WERI-Rb-1 (cell line): Measurements from ENCODE around the gene LRP10.
"Not testable (repeated sequence)": the region's sequence is repeated elsewhere in the genome, so short reads cannot be mapped to it uniquely, and the experiment has no call there.

Experiments
- DNase-seq: peaks from one replicate; pipeline ENCODE4 v3.0.0-alpha.2; 2020
- H3K27ac ChIP-seq: fragments of 250-450 bp; sonication (Bioruptor Pico); 2 replicates; pipeline ENCODE4 v1.5.1; 2020; ENCODE audit warnings: mild to moderate bottlenecking, moderate library complexity
- H3K27me3 ChIP-seq: fragments of 250-450 bp; sonication (Bioruptor Pico); 2 replicates; pipeline ENCODE4 v1.5.1; 2021; ENCODE audit warnings: mild to moderate bottlenecking, low read depth, moderate library complexity; ENCODE audit not compliant: insufficient read depth, severe bottlenecking
- H3K36me3 ChIP-seq: fragments of 250-450 bp; sonication (Bioruptor Pico); 2 replicates; pipeline ENCODE4 v1.5.1; 2020; ENCODE audit warnings: mild to moderate bottlenecking, moderate library complexity
- H3K4me3 ChIP-seq: 2 replicates; pipeline ENCODE4 v1.5.1; 2011; ENCODE audit warnings: low read depth, mild to moderate bottlenecking, control low read depth, low read length
- H3K9me3 ChIP-seq: fragments of 250-450 bp; sonication (Bioruptor Pico); 2 replicates; pipeline ENCODE4 v1.5.1; 2021; ENCODE audit warnings: mild to moderate bottlenecking, moderate library complexity; ENCODE audit not compliant: severe bottlenecking
- CTCF ChIP-seq: IDR thresholded peaks from 2 replicates; pipeline ENCODE4 v1.5.1; 2011; ENCODE audit warnings: low read depth, mild to moderate bottlenecking, control low read depth, inconsistent platforms, low read length

LRP10 gene

GRCh38 chr14:22871224-22872032 is at the start of gene LRP10:
TSS of gene LRP10 (plus strand) at chr14:22871740. CDS start at chr14:22872304, 564 bp downstream.
- Histone ChIP-seq H3K27me3 (no peaks in the 10 kb centered on the region), H3K27ac (peak within 1 kb of the TSS; percentile 78), H3K4me3 (peak within 1 kb of the TSS; percentile 71), H3K36me3 (no peaks in the 10 kb centered on the region; the same call in 1 of the 2 replicates), H3K9me3 (no peaks in the 10 kb centered on the region)
- DNase-seq: peak; percentile 95
- no peak for TF ChIP-seq CTCF

- no peaks in the 10 kb centered on the region for H3K9me3 ChIP-seq
- no peak overlapping the region for H3K4me3 ChIP-seq
- no peak for TF ChIP-seq CTCF
- no peaks in the 10 kb centered on the region for H3K27me3 ChIP-seq
- no peaks in the 10 kb centered on the region for H3K36me3 ChIP-seq
- DNase-seq: no peak
- H3K27ac ChIP-seq: no peak overlapping the region
Measured at GRCh38 chr14:22822016-22822570, 49.4 kb upstream of the LRP10 start.

GRCh38 chr14:22822571-22823098 is 48.9 kb upstream of the LRP10 start:
- peak; percentile 43 for TF ChIP-seq CTCF
- Histone ChIP-seq H3K27ac (no peak overlapping the region), H3K27me3 (no peaks in the 10 kb centered on the region), H3K9me3 (no peaks in the 10 kb centered on the region), H3K36me3 (no peaks in the 10 kb centered on the region), H3K4me3 (no peak overlapping the region)
- peak; percentile 26 for DNase-seq

GRCh38 chr14:22824711-22825359 is 46.7 kb upstream of the LRP10 start:
- Histone ChIP-seq H3K36me3 (no peaks in the 10 kb centered on the region), H3K4me3 (no peak overlapping the region), H3K27me3 (no peaks in the 10 kb centered on the region), H3K27ac (no peak overlapping the region), H3K9me3 (peaks cover 4% of the 10 kb centered on the region)
- no peak for TF ChIP-seq CTCF
- no peak for DNase-seq

GRCh38 chr14:22829076-22829660 is 42.4 kb upstream of the LRP10 start:
- not testable (repeated sequence) for DNase-seq, H3K9me3 ChIP-seq, H3K27me3 ChIP-seq
- peak overlapping the region; percentile 32 for H3K27ac ChIP-seq
- peak overlapping the region; percentile 89 for H3K4me3 ChIP-seq
- peaks cover 11% of the 10 kb centered on the region for H3K36me3 ChIP-seq
